Testis (tissue), 2 donors: ENCODE results near the gene VWA5A.

Experiments
- POLR2A ChIP-seq: fragments of 450-650 bp; IDR thresholded peaks from one replicate; pipeline ENCODE4 v1.6.1; 2017; ENCODE audit warnings: antibody characterized with exemption, mild to moderate bottlenecking, moderate library complexity
- TF ChIP-seq, protein P1 (sequence below), 3 experiments: fragments of 450-650 bp in 2 of 3; fragments of 200-600 bp in 1 of 3; sonication (generic) in 1 of 3; IDR thresholded peaks; one replicate each; pipeline ENCODE4 v1.5.1; 2016 to 2019; ENCODE audit warnings: antibody characterized with exemption in 3 of 3, mild to moderate bottlenecking in 2 of 3, moderate library complexity in 1 of 3

DNA sequence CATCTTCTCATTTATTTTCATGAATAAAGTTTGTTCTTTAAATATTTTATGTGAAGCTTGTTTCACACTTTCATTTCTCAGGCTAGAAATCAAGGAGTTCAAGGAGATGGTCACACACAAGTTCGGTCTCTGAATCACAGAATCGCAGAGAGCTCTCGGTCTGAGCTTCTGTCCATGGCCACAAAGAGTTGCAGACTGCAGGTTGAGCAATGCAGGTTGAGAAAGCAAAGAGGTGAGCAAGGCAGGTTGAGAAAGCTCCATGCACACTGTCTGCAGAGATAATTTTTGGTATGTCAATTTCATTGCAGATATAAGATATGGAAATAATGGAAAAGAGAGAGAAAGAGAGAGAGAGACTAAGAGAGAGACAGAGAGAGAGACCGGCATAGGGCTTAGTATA, 32.9 kb upstream of the VWA5A start:
- TF ChIP-seq POLR2A: no peak
- TF ChIP-seq, protein P1, sequence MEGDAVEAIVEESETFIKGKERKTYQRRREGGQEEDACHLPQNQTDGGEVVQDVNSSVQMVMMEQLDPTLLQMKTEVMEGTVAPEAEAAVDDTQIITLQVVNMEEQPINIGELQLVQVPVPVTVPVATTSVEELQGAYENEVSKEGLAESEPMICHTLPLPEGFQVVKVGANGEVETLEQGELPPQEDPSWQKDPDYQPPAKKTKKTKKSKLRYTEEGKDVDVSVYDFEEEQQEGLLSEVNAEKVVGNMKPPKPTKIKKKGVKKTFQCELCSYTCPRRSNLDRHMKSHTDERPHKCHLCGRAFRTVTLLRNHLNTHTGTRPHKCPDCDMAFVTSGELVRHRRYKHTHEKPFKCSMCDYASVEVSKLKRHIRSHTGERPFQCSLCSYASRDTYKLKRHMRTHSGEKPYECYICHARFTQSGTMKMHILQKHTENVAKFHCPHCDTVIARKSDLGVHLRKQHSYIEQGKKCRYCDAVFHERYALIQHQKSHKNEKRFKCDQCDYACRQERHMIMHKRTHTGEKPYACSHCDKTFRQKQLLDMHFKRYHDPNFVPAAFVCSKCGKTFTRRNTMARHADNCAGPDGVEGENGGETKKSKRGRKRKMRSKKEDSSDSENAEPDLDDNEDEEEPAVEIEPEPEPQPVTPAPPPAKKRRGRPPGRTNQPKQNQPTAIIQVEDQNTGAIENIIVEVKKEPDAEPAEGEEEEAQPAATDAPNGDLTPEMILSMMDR (IDR thresholded peaks at IDR 0.05): no peak
